HepG2 (cell line): ENCODE data around the gene ZMYND8. TPM values are rescaled to one million over a fixed set of nuclear protein-coding genes. Genes with fewer than 3 reads are reported as not detected.
A peak's percentile ranks its signal among the peaks of the same experiment; 100 is the strongest.

Source experiments
- AHR ChIP-seq: IDR thresholded peaks from 2 replicates; pipeline ENCODE4 v1.6.1; 2018; ENCODE audit warnings: missing genetic modification reagents, missing compliant biosample characterization
- ATF1 ChIP-seq: IDR thresholded peaks from 2 replicates; pipeline ENCODE4 v1.6.1; 2016; ENCODE audit warnings: mild to moderate bottlenecking, control low read depth
- ATF7-NPFF ChIP-seq: sonication (generic); formaldehyde crosslinking; IDR thresholded peaks from 2 replicates; pipeline ENCODE4 v1.8.1; 2023; ENCODE audit warnings: mild to moderate bottlenecking, low read depth, missing genetic modification reagents, moderate library complexity
- ATM ChIP-seq: fragments of 450-650 bp; IDR thresholded peaks from 2 replicates; pipeline ENCODE4 v1.7.1; 2017; ENCODE audit warnings: mild to moderate bottlenecking, borderline replicate concordance
- CBX1 ChIP-seq: IDR thresholded peaks from one replicate; pipeline ENCODE4 v1.6.1; 2016; ENCODE audit warnings: antibody characterized with exemption, low read depth
- PHF20 ChIP-seq: sonication (generic); formaldehyde crosslinking; IDR thresholded peaks from 2 replicates; pipeline ENCODE4 v1.5.0; 2020; ENCODE audit warnings: mild to moderate bottlenecking, missing genetic modification reagents
- PTBP1 ChIP-seq: fragments of 200-400 bp; formaldehyde crosslinking; IDR thresholded peaks from 2 replicates; pipeline ENCODE4 v1.6.1; 2018; ENCODE audit warnings: low read length, low read depth; ENCODE audit not compliant: poor library complexity, severe bottlenecking
- RARA ChIP-seq: IDR thresholded peaks from 2 replicates; pipeline ENCODE4 v1.6.1; 2016; ENCODE audit warnings: missing genetic modification reagents, missing compliant biosample characterization
- RERE ChIP-seq: IDR thresholded peaks from 2 replicates; pipeline ENCODE4 v1.6.1; 2016; ENCODE audit warnings: low read depth, missing genetic modification reagents, missing compliant biosample characterization
- TFDP1 ChIP-seq: IDR thresholded peaks from 2 replicates; pipeline ENCODE4 v1.6.1; 2016; ENCODE audit warnings: missing compliant biosample characterization, missing genetic modification reagents, borderline replicate concordance
- ZBTB46 ChIP-seq: sonication (generic); formaldehyde crosslinking; IDR thresholded peaks from 2 replicates; pipeline ENCODE4 v1.4.0; 2020; ENCODE audit warnings: mild to moderate bottlenecking, missing genetic modification reagents, borderline replicate concordance
- ZFP1 ChIP-seq: IDR thresholded peaks from 2 replicates; pipeline ENCODE4 v1.6.1; 2016
- ZNF121 ChIP-seq: sonication (generic); formaldehyde crosslinking; IDR thresholded peaks from 2 replicates; pipeline ENCODE4 v1.5.0; 2020; ENCODE audit warnings: mild to moderate bottlenecking, missing genetic modification reagents
- ZNF235 ChIP-seq: sonication (generic); formaldehyde crosslinking; IDR thresholded peaks from 2 replicates; pipeline ENCODE4 v1.8.1; 2023; ENCODE audit warnings: mild to moderate bottlenecking, missing genetic modification reagents, borderline replicate concordance
- ZNF280B ChIP-seq: sonication (generic); formaldehyde crosslinking; IDR thresholded peaks from 2 replicates; pipeline ENCODE4 v1.5.0; 2020; ENCODE audit warnings: missing genetic modification reagents, mild to moderate bottlenecking, borderline replicate concordance
- ZNF501 ChIP-seq: sonication (generic); formaldehyde crosslinking; IDR thresholded peaks from 2 replicates; pipeline ENCODE4 v1.5.1; 2020; ENCODE audit warnings: mild to moderate bottlenecking, moderate library complexity, missing genetic modification reagents
- ZNF569 ChIP-seq: sonication (generic); formaldehyde crosslinking; IDR thresholded peaks from 2 replicates; pipeline ENCODE4 v1.5.0; 2020; ENCODE audit warnings: mild to moderate bottlenecking, missing genetic modification reagents, moderate library complexity, borderline replicate concordance
- ZSCAN20 ChIP-seq: sonication (generic); formaldehyde crosslinking; IDR thresholded peaks from 2 replicates; pipeline ENCODE4 v1.4.0; 2020; ENCODE audit warnings: missing genetic modification reagents, mild to moderate bottlenecking, borderline replicate concordance
- polyA plus RNA-seq, 8 experiments: library from polyadenylated mRNA; depleted of rRNA in 3 of 8; stranded (reverse) in 7 of 8; unstranded in 1 of 8; fragments of >200 nt; fragmentation: Illumina TruSeq in 4 of 8; extraction: Trizol in 4 of 8; gene quantifications; 2 replicates each; pipeline versions ENCODE4 v1.2.1 to v1.2.3, GENCODE V29; 2011 to 2016; ENCODE audit warnings: low read depth in 4 of 8, missing spikeins in 1 of 8, mixed read lengths in 1 of 8; ENCODE audit not compliant: insufficient read depth in 1 of 8
- total RNA-seq, 5 experiments: library from RNA; depleted of rRNA; stranded (reverse); fragments of >200 nt; fragmentation: Illumina TruSeq; extraction: Trizol; gene quantifications; 2 replicates each; pipeline ENCODE4 v1.2.3, GENCODE V29; 2016; ENCODE audit warnings: low read depth in 1 of 5

Gene ZMYND8
- total and polyA plus RNA-seq, 2 of the 13 experiments (the other 11 are each of a cell fraction or from before 2014, with no cell fraction given), result 53.9 to 84.7 TPM

GRCh38 chr20:47358672-47359529 is 2.4 kb upstream of the ZMYND8 start (continued):
- TF ChIP-seq TFDP1 (peak; percentile 52), CBX1 (no peak), PTBP1 (no peak), ZNF235 (CRISPR knock-in tag) (peak; percentile 67; the same call in 1 of the 2 replicates), RARA (peak; percentile 89), ZFP1 (CRISPR knock-in tag) (peak; percentile 87), ZBTB46 (CRISPR knock-in tag) (peak; percentile 88; the same call in 1 of the 2 replicates), ZNF280B (CRISPR knock-in tag) (peak; percentile 98), ATF1 (CRISPR knock-in tag) (peak; percentile 62; the same call in 1 of the 2 replicates), ZNF501 (CRISPR knock-in tag) (peak; percentile 95), PHF20 (CRISPR knock-in tag) (no peak), AHR (peak; percentile 70; the same call in 1 of the 2 replicates), RERE (CRISPR knock-in tag) (peak; percentile 84; the same call in 1 of the 2 replicates), ZSCAN20 (CRISPR knock-in tag) (peak; percentile 96), ZNF569 (peak; percentile 83; the same call in 1 of the 2 replicates), ZNF121 (no peak; the same call in 1 of the 2 replicates), ATM (peak; percentile 99; the same call in 1 of the 2 replicates), ATF7-NPFF (peak; percentile 50; the same call in 1 of the 2 replicates)
